BLaER1 treated with 17β-estradiol and CSF1 and Interleukin-3, amounts not matched to agents 10 nM and 100 nM (cell line): Measurements from ENCODE around the gene DSC1.

Experiments used
- H3K27ac ChIP-seq, 11 experiments: shearing (Covaris generic); formaldehyde crosslinking; 2 replicates each; pipeline ENCODE4 v1.8.1; 2022
- H3K27me3 ChIP-seq, 11 experiments: shearing (Covaris generic); formaldehyde crosslinking; 2 replicates each; pipeline ENCODE4 v1.8.1; 2022
- H3K36me3 ChIP-seq, 11 experiments: shearing (Covaris generic); formaldehyde crosslinking; 2 replicates each; pipeline ENCODE4 v1.8.1; 2022
- H3K4me1 ChIP-seq, 10 experiments: shearing (Covaris generic); formaldehyde crosslinking; 2 replicates each; pipeline ENCODE4 v1.8.1; 2022
- H3K4me2 ChIP-seq, 11 experiments: shearing (Covaris generic); formaldehyde crosslinking; 2 replicates each; pipeline ENCODE4 v1.8.1; 2022
- H3K4me3 ChIP-seq, 10 experiments: shearing (Covaris generic); formaldehyde crosslinking; 2 replicates each; pipeline ENCODE4 v1.8.1; 2022
- H3K9ac ChIP-seq, 11 experiments: shearing (Covaris generic); formaldehyde crosslinking; 2 replicates each; pipeline ENCODE4 v1.8.1; 2022
- H3K9me3 ChIP-seq, 11 experiments: shearing (Covaris generic); formaldehyde crosslinking; replicated peaks in 1 of 11; 2 replicates each; pipeline ENCODE4 v1.8.1; 2022
- H4K20me1 ChIP-seq, 11 experiments: shearing (Covaris generic); formaldehyde crosslinking; 2 replicates each; pipeline ENCODE4 v1.8.1; 2022
- Cebpa-rat ChIP-seq, 11 experiments: shearing (Covaris generic); IDR thresholded peaks; 2 replicates each; pipeline ENCODE4 v1.8.1; 2022

The DSC1 gene, protein sequence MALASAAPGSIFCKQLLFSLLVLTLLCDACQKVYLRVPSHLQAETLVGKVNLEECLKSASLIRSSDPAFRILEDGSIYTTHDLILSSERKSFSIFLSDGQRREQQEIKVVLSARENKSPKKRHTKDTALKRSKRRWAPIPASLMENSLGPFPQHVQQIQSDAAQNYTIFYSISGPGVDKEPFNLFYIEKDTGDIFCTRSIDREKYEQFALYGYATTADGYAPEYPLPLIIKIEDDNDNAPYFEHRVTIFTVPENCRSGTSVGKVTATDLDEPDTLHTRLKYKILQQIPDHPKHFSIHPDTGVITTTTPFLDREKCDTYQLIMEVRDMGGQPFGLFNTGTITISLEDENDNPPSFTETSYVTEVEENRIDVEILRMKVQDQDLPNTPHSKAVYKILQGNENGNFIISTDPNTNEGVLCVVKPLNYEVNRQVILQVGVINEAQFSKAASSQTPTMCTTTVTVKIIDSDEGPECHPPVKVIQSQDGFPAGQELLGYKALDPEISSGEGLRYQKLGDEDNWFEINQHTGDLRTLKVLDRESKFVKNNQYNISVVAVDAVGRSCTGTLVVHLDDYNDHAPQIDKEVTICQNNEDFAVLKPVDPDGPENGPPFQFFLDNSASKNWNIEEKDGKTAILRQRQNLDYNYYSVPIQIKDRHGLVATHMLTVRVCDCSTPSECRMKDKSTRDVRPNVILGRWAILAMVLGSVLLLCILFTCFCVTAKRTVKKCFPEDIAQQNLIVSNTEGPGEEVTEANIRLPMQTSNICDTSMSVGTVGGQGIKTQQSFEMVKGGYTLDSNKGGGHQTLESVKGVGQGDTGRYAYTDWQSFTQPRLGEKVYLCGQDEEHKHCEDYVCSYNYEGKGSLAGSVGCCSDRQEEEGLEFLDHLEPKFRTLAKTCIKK

GRCh38 chr18:31162825-31163435, at the start of gene DSC1:
DSC1 (minus strand) TSS chr18:31162856; CDS start chr18:31162594, 262 bp downstream.
- no peaks in the 10 kb centered on the region for H3K36me3 ChIP-seq
- no peak for TF ChIP-seq Cebpa-rat (IDR thresholded peaks at IDR 0.05)
- H3K4me3 ChIP-seq = no peak within 1 kb of the TSS
- H3K9ac ChIP-seq = no peak within 1 kb of the TSS
- H4K20me1 ChIP-seq = no peaks in the 10 kb centered on the region
- no peaks in the 10 kb centered on the region for H3K9me3 ChIP-seq
- no peaks in the 10 kb centered on the region for H3K27me3 ChIP-seq
- no peak within 1 kb of the TSS for H3K27ac ChIP-seq
- no peak within 1 kb of the TSS for H3K4me2 ChIP-seq
- H3K4me1 ChIP-seq = peaks cover 0 to 3% (median 0%) of the 10 kb centered on the region in 10 experiments; a peak in 2 of 20 replicates

- no peak overlapping the region for H3K9ac ChIP-seq
- no peak overlapping the region for H3K27ac ChIP-seq
- no peak overlapping the region for H3K4me2 ChIP-seq
- H3K27me3 ChIP-seq = no peaks in the 10 kb centered on the region
- TF ChIP-seq Cebpa-rat (IDR thresholded peaks at IDR 0.05) = no peak
- H3K4me1 ChIP-seq = peaks cover 0 to 15% (median 11%) of the 10 kb centered on the region in 10 experiments; a peak in 13 of 20 replicates
- no peaks in the 10 kb centered on the region for H4K20me1 ChIP-seq
- H3K9me3 ChIP-seq = no peaks in the 10 kb centered on the region
- no peak overlapping the region for H3K4me3 ChIP-seq
- no peaks in the 10 kb centered on the region for H3K36me3 ChIP-seq
Measured at GRCh38 chr18:31211047-31211446, 48.4 kb upstream of the DSC1 start.

- H3K4me2 ChIP-seq = no peak overlapping the region
- no peaks in the 10 kb centered on the region for H3K36me3 ChIP-seq
- H4K20me1 ChIP-seq = no peaks in the 10 kb centered on the region
- H3K9me3 ChIP-seq = no peaks in the 10 kb centered on the region
- H3K9ac ChIP-seq = no peak overlapping the region
- peaks cover under 1 to 35% (median 26%) of the 10 kb centered on the region in 10 experiments for H3K4me1 ChIP-seq
- no peak overlapping the region for H3K4me3 ChIP-seq
- no peak overlapping the region for H3K27ac ChIP-seq
- TF ChIP-seq Cebpa-rat (IDR thresholded peaks at IDR 0.05) = no peak
- no peaks in the 10 kb centered on the region for H3K27me3 ChIP-seq
Measured at GRCh38 chr18:31209041-31209440, 46.4 kb upstream of the DSC1 start.

DNA sequence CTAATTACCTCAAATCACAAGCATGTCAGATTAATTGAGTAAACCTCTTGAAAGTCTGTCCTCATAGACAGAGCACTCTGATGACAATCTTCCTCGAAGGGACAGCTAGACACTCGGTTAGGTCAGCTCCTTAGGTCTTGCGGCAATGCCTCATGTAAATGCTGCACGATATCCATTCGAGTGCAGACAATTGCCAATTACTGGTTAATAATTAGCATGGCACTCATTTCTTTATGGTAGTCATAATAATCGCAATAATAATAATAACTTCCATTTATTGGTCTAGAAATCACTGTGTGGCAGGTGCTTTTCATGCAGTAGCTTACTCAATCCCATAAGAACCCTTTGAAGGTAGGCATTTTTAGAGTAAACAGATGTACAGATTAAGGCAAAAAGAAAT, 44.7 kb upstream of the DSC1 start:
- H3K27ac ChIP-seq = peak overlapping the region in 3 of 11 experiments; percentile 18 to 90 (median 86); a peak in 3 of 22 replicates
- H3K4me3 ChIP-seq = no peak overlapping the region
- no peaks in the 10 kb centered on the region for H3K9me3 ChIP-seq
- no peaks in the 10 kb centered on the region for H3K27me3 ChIP-seq
- no peak overlapping the region for H3K9ac ChIP-seq
- peak overlapping the region in 4 of 11 experiments; percentile 44 to 80 (median 66); a peak in 6 of 22 replicates for H3K4me2 ChIP-seq
- TF ChIP-seq Cebpa-rat (IDR thresholded peaks at IDR 0.05) = no peak
- no peaks in the 10 kb centered on the region for H3K36me3 ChIP-seq
- H4K20me1 ChIP-seq = no peaks in the 10 kb centered on the region
- peaks cover 15 to 49% (median 41%) of the 10 kb centered on the region in 10 experiments for H3K4me1 ChIP-seq

DNA sequence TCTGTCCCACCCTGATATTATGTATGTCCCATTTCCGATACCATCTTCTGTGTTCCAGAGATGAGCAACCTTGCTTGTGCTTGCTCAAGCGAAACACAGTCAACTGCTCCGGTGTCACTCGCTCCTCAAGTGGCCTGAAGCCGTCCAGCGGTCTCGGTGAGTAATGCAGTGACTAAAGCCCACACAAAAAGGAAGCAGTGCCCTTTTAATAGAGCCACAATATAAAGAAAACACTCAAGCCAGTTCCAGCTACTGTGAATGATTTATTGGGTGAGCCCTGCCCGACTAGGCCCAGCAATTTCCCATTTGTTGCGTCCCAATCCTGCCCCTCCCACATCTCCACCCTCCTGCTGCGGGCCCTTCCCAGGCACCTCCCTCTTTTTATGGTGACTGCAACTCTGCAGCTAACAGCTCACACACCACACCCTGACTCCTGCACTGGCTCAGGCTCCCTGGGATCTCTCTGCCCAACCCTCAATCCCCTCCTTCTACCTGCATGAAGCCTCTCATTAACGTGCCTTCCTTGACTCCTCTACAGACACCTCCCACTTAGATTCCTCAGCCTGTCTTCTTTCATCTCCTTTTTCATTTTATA, 44.2 kb upstream of the DSC1 start:
- H3K36me3 ChIP-seq = no peaks in the 10 kb centered on the region
- peak overlapping the region in 7 of 11 experiments; percentile 4 to 90 (median 24); a peak in 8 of 22 replicates for H3K27ac ChIP-seq
- H3K27me3 ChIP-seq = no peaks in the 10 kb centered on the region
- TF ChIP-seq Cebpa-rat (IDR thresholded peaks at IDR 0.05) = no peak
- H3K4me2 ChIP-seq = peak overlapping the region in 7 of 11 experiments; percentile 6 to 80 (median 50); a peak in 13 of 22 replicates
- no peak overlapping the region for H3K9ac ChIP-seq
- no peaks in the 10 kb centered on the region for H4K20me1 ChIP-seq
- no peak overlapping the region for H3K4me3 ChIP-seq
- no peaks in the 10 kb centered on the region for H3K9me3 ChIP-seq
- peaks cover 15 to 52% (median 41%) of the 10 kb centered on the region in 10 experiments for H3K4me1 ChIP-seq

- no peaks in the 10 kb centered on the region for H3K36me3 ChIP-seq
- H3K9me3 ChIP-seq = no peaks in the 10 kb centered on the region
- no peak overlapping the region for H3K9ac ChIP-seq
- TF ChIP-seq Cebpa-rat (IDR thresholded peaks at IDR 0.05) = no peak
- H3K27me3 ChIP-seq = no peaks in the 10 kb centered on the region
- H4K20me1 ChIP-seq = no peaks in the 10 kb centered on the region
- peaks cover 15 to 53% (median 41%) of the 10 kb centered on the region in 10 experiments for H3K4me1 ChIP-seq
- H3K27ac ChIP-seq = peak overlapping the region in 9 of 11 experiments; percentile 4 to 90 (median 85); a peak in 12 of 22 replicates
- H3K4me3 ChIP-seq = no peak overlapping the region
- peak overlapping the region in 7 of 11 experiments; percentile 6 to 80 (median 57); a peak in 12 of 22 replicates for H3K4me2 ChIP-seq
Measured at GRCh38 chr18:31206071-31206470, 43.4 kb upstream of the DSC1 start.

DNA sequence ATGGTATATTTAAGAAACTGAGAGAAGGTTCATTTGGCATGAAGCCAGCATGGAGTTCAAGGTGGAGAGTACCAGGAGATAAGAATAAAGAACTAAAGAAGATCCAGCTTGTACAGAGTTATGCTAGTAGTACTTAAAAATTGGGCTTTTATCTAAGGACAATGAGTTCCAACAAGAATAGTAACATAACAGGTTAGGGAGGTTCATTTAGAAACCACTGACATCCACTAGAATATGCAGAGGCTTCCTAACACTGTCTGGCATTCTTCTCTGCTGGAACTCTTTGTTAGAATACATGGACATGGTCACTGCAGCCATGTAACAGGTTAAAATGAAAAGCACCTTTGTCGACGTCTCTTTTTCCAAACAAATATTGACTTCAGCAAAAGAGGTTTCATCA, 42.6 kb upstream of the DSC1 start:
- Histone ChIP-seq H3K9me3 (no peaks in the 10 kb centered on the region), H3K36me3 (no peaks in the 10 kb centered on the region), H3K9ac (no peak overlapping the region), H3K4me3 (no peak overlapping the region), H4K20me1 (no peaks in the 10 kb centered on the region), H3K4me1 (peaks cover 15 to 53% (median 41%) of the 10 kb centered on the region in 10 experiments), H3K27me3 (no peaks in the 10 kb centered on the region), H3K4me2 (peak overlapping the region in 7 of 11 experiments; percentile 50 to 80 (median 59); a peak in 9 of 22 replicates), H3K27ac (peak overlapping the region in 9 of 11 experiments; percentile 61 to 90 (median 85); a peak in 16 of 22 replicates)
- TF ChIP-seq Cebpa-rat (IDR thresholded peaks at IDR 0.05) = no peak

- Histone ChIP-seq H4K20me1 (no peaks in the 10 kb centered on the region), H3K9me3 (no peaks in the 10 kb centered on the region), H3K4me3 (no peak overlapping the region), H3K9ac (0 out of 22 replicates have a peak overlapping the region, but pooled peaks of 1 of the 11 experiments have one; percentile 11), H3K36me3 (no peaks in the 10 kb centered on the region), H3K27ac (peak overlapping the region in 9 of 11 experiments; percentile 61 to 90 (median 85); a peak in 17 of 22 replicates), H3K27me3 (no peaks in the 10 kb centered on the region), H3K4me2 (peak overlapping the region in 5 of 11 experiments; percentile 57 to 80 (median 73); a peak in 11 of 22 replicates), H3K4me1 (peaks cover 15 to 54% (median 41%) of the 10 kb centered on the region in 10 experiments)
- no peak for TF ChIP-seq Cebpa-rat (IDR thresholded peaks at IDR 0.05)
Measured at GRCh38 chr18:31204833-31205232, 42.2 kb upstream of the DSC1 start.
